ENCODE results near the gene SRSF9. TPM values are rescaled to one million over a fixed set of nuclear protein-coding genes. Genes with fewer than 3 reads are reported as not detected.

SRSF9 gene
- polyA plus RNA-seq, 1 experiment: 154 TPM

DNA sequence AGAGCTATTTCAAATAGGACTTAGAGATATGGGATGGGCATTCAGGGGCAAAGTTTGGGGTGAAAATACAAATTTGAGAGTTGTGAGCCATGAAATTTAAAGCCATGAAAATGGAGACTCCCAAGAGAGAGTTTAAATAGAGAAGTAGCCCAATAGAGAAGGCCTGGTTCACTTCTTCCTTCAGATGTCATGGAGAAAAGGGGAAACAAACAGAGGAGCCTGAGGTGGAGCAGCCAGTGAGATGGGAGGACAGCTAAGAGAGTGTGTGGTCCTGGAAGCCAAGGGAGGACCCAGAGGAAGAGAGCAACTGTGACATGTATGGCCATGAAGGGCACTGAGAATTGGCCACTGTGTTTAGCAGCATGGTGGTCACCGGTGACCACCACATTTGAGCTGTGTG, 14.1 kb upstream of the SRSF9 start:
- H3K9me3 ChIP-seq (ENCODE audit: control insufficient read depth, insufficient read depth, low read length): no peaks in the 10 kb centered on the region
- no peaks in the 10 kb centered on the region for H3K27me3 ChIP-seq (ENCODE audit: control insufficient read depth, insufficient read depth, low read length)
- no peak for DNase-seq (ENCODE audit: low read depth, low spot score)
- ChIA-PET POLR2A (interaction anchor here (1.2 kb wide), 1 partner anchor 12 kb away, joined by 4 read pairs; the partner anchor contains the start of gene DYNLL1), CTCF (interaction anchor here (1.1 kb wide), 1 partner anchor 13 kb away, joined by 5 read pairs; no protein-coding TSS in a partner anchor)
- H3K27ac ChIP-seq (ENCODE audit: low read depth, low read length): no peak overlapping the region
- TF ChIP-seq, protein P1, sequence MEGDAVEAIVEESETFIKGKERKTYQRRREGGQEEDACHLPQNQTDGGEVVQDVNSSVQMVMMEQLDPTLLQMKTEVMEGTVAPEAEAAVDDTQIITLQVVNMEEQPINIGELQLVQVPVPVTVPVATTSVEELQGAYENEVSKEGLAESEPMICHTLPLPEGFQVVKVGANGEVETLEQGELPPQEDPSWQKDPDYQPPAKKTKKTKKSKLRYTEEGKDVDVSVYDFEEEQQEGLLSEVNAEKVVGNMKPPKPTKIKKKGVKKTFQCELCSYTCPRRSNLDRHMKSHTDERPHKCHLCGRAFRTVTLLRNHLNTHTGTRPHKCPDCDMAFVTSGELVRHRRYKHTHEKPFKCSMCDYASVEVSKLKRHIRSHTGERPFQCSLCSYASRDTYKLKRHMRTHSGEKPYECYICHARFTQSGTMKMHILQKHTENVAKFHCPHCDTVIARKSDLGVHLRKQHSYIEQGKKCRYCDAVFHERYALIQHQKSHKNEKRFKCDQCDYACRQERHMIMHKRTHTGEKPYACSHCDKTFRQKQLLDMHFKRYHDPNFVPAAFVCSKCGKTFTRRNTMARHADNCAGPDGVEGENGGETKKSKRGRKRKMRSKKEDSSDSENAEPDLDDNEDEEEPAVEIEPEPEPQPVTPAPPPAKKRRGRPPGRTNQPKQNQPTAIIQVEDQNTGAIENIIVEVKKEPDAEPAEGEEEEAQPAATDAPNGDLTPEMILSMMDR (IDR thresholded peaks at IDR 0.05; ENCODE audit: low read depth, low read length): no peak
- no peak overlapping the region for H3K4me3 ChIP-seq (ENCODE audit: low read depth, low read length)

DNA sequence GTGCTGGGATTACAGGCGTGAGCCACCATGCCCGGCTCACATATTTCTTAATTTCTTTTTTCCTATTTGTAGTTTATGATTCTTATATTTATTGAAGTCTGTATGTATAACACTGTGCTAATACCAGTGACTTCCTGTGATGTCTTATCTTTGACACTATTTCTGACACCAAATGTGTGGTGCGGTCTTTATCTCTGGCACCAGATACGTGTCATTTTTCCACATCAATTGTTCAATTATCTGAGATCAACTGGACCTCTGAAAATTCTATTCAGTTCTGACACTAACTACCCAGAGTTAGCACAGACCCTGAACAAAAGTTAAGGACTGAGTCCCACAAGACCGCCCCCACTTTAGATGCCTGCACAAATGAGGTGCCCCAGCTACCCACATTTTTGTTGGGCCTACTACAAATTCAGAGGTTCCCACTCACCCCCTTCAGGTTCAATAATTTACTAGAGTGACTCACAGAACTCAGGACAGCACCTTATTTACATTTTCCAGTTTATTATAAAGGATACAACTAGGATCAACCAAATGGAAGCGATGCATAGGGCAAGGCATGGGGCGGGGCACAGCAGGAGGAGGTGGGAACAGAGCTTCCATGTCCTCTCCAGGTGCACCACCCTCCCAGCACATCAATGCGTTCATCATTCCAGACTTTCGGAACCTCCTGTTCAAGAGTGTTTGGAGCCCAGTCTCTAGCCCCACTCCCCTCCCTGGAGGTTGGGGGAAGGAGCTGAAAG, 11.6 kb upstream of the SRSF9 start:
- POLR2A ChIA-PET: interaction anchor here (0.6 kb wide), 1 partner anchor 26 kb away, joined by 4 read pairs; no protein-coding TSS in a partner anchor
- CTCF ChIA-PET: interaction anchor here (1.4 kb wide), 1 partner anchor 11 kb away, joined by 6 read pairs; the partner anchor contains the start of gene SRSF9
- DNase-seq (ENCODE audit: low read depth, low spot score): no peak

DNA sequence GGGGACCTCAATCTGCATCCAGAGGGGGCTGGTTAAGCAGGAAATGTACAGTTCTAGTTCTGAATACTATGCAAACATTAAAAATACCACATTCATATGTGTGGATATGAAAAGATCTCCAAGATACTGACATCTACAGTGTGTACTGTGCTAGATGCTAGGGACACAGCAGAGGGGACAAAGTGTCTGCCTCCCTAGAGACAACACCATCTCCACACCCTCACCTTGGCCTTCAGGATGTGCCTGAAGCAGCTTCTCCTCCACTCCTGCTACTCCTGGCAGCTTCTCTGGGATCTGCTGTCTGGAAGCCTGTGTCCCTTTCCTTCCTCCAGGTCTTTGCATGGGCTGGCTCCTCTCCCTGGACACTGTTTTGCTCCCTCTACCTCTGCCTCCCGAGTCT, 10.7 kb upstream of the SRSF9 start:
- no peaks in the 10 kb centered on the region for H3K9me3 ChIP-seq (ENCODE audit: control insufficient read depth, insufficient read depth, low read length)
- H3K4me3 ChIP-seq (ENCODE audit: low read depth, low read length): no peak overlapping the region
- TF ChIP-seq, protein P1 (IDR thresholded peaks at IDR 0.05; ENCODE audit: low read depth, low read length): no peak
- H3K27ac ChIP-seq (ENCODE audit: low read depth, low read length): no peak overlapping the region
- no peaks in the 10 kb centered on the region for H3K27me3 ChIP-seq (ENCODE audit: control insufficient read depth, insufficient read depth, low read length)
- CTCF ChIA-PET: interaction anchor here (0.5 to 2.4 kb wide), 3 partner anchors 10 to 86 kb away, joined by 3 to 11 read pairs (median 3); no protein-coding TSS in a partner anchor
- DNase-seq (ENCODE audit: low read depth, low spot score): no peak
- POLR2A ChIA-PET: no interaction called here

More for the DNA sequence above, 11.6 kb upstream of the SRSF9 start:
- Histone ChIP-seq H3K27ac (ENCODE audit: low read depth, low read length) (no peak overlapping the region), H3K4me3 (ENCODE audit: low read depth, low read length) (no peak overlapping the region), H3K27me3 (ENCODE audit: control insufficient read depth, insufficient read depth, low read length) (no peaks in the 10 kb centered on the region), H3K9me3 (ENCODE audit: control insufficient read depth, insufficient read depth, low read length) (no peaks in the 10 kb centered on the region)
- TF ChIP-seq, protein P1 (IDR thresholded peaks at IDR 0.05; ENCODE audit: low read depth, low read length): no peak

DNA sequence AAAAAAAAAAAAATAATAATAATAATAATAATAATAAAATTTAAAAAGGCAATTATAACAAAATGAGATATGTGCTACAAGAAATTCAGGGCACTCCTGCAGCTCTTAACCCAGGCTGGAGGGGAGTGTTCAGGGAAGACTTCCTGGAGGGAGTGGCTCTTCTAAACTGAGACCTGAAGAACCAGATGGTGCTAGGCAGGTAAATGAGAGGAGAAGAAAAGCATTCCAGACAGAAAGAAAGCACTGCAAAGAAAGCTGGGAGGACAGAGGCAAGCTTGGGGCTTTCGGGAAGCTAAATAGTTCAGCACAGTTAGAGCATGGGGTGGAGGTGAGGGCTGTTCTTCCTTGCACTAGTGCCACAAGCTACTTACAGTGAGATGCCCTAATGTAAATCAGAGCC, 9.9 kb upstream of the SRSF9 start:
- Histone ChIP-seq H3K9me3 (ENCODE audit: control insufficient read depth, insufficient read depth, low read length) (no peaks in the 10 kb centered on the region), H3K27me3 (ENCODE audit: control insufficient read depth, insufficient read depth, low read length) (no peaks in the 10 kb centered on the region), H3K4me3 (ENCODE audit: low read depth, low read length) (no peak overlapping the region), H3K27ac (ENCODE audit: low read depth, low read length) (no peak overlapping the region)
- no peak for DNase-seq (ENCODE audit: low read depth, low spot score)
- ChIA-PET POLR2A (no interaction called here), CTCF (interaction anchor here (1.0 to 2.4 kb wide), 2 partner anchors 9 to 39 kb away, joined by 3 to 11 read pairs; no protein-coding TSS in a partner anchor)
- TF ChIP-seq, protein P1 (IDR thresholded peaks at IDR 0.05; ENCODE audit: low read depth, low read length): no peak

DNA sequence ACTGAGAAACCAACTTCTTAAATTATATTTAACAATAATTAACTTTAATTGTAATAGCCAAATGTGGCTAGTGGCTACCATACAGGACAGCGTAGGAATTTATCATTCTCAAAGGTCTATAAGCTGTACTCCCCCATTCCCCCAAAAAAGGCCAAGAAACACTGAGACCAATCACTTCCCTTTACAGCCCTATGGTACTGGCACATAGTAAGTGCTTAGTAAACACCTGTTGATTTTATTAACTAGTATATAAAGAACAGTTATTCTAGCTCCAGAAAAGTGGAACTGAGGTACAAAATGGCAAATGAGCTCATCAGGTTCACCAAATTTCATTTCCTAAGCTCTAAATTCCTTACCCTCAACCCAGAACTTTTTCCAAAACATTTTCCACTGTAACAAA, 6.1 kb upstream of the SRSF9 start:
- Histone ChIP-seq H3K27ac (ENCODE audit: low read depth, low read length) (no peak overlapping the region), H3K9me3 (ENCODE audit: control insufficient read depth, insufficient read depth, low read length) (no peaks in the 10 kb centered on the region), H3K4me3 (ENCODE audit: low read depth, low read length) (no peak overlapping the region), H3K27me3 (ENCODE audit: control insufficient read depth, insufficient read depth, low read length) (no peaks in the 10 kb centered on the region)
- ChIA-PET POLR2A (no interaction called here), CTCF (interaction anchor here (1.3 kb wide), 1 partner anchor 12 kb away, joined by 3 read pairs; no protein-coding TSS in a partner anchor)
- TF ChIP-seq, protein P1 (IDR thresholded peaks at IDR 0.05; ENCODE audit: low read depth, low read length): no peak
- DNase-seq (ENCODE audit: low read depth, low spot score): no peak
